COLO829 (cell line): ENCODE measurements around the gene CALN1.
"Not testable (repeated sequence)": the region's sequence is repeated elsewhere in the genome, so short reads cannot be mapped to it uniquely, and the experiment has no call there.

ENCODE experiments used
- DNase-seq: peaks from one replicate; pipeline ENCODE4 v3.0.0; 2012; ENCODE audit warnings: low spot score

Gene CALN1

DNA sequence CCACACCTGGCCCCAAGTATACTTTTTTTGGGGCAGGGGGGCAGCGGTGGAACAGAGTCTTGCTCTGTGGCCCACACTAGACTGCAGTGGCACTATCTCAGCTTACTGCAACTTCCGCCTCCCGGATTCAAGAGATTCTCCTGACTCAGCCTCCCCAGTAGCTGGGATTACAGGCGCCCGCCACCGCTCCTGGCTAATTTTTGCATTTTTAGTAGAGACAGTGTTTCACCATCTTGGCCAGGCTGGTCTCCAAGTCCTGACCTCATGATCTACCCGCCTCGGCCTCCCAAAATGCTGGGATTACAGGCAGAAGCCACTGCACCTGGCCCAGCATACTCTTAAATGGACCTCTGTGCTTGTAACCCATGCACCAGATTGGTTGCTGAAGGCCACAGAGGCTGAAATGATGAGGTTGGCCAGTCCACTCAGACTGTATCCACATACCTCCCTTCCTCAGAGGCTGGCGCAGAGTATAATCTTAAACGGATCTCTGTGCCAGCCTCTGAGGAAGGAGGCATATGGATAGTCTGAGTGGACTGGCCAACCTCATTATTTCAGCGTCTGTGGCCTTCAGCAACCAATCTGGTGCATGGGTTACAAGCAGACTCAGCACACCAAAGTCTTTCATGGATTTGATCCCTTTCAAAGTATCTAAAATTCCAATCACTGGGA lies 3.0 kb downstream of the CALN1 start:
- no peak for DNase-seq

DNA sequence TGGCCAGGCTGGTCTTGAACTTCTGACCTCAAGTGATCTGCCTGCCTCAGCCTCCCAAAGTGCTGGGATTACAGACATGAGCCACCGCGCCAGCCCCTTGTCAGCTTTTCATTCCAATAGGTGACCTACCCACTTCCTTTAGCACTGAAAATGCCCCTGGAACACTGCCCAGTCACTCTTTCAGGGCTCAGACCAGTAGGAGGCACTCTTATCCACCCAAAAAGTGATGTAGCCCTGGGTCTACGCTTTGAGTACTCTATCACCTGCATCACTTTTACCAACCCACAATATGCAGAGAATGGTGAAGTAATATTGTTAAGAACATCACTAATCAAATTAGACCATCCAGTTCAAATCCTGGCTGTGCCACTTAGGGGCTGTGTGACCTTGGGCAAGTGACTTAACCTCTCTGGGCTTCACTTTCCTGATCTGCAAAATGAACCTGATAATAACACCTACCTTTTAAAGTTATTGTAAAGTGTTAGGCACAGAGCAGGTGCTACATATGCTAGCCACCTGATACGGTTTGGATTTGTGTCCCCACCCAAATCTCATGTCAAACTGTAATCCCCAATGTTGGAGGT lies 5.2 kb downstream of the CALN1 start:
- no peak for DNase-seq

DNA sequence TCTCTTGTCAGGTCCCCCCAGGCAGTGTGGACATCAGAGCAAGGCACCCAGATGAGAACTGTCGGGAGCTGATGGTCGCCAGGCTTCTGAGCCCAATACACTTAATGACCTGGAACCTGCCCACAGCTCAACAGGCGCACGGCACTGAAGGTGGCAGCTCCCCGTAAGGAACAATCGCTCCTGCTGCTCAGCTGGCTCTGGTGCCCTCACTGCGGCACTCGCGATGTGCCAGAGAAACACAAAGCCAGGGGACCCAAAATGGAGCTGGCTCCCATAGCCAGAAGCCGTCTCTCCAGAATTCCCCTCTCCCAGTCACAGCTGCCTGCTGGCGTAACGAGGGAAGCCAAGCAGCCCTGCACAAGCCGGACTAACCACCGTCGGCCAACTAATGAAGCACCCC lies 6.3 kb downstream of the CALN1 start:
- no peak for DNase-seq

DNA sequence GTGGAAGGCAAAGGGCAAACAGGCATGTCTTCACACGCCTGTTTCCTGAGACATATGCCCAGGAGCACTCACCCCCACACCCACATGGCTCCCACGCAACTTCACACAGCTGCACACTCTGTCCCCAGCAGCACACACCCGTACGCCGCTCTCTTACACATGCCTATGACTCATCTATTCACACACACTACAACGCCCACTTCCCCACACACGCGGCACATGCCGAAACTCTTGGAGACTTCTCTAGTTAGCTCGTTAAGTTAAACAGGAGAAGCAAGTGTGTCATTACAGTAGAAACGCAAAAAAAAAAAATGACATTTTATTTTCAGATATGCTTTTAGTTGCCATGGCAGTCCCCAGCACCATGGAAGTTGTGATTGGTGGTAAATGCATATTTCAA lies 6.7 kb downstream of the CALN1 start:
- peak; percentile 59 for DNase-seq

DNA sequence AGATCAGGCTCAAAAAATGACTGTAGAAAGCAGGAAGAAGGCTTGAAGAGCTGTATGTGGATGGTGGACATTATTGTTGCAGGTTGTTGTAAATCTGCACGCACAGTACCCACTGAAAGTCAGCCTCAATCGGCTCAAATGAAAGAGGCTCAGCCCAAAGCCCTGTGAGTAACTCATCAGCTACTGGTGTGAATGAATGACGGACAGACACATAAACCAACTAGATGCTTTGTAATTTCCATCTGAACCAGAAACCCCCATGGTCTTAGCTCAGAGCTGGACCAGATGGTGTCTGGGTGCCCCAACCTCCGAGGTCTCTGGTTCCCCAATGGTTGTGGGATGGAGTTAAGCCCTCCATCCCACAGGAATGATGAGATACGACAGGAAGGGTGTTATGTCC lies 7.4 kb downstream of the CALN1 start:
- DNase-seq, result no peak

DNA sequence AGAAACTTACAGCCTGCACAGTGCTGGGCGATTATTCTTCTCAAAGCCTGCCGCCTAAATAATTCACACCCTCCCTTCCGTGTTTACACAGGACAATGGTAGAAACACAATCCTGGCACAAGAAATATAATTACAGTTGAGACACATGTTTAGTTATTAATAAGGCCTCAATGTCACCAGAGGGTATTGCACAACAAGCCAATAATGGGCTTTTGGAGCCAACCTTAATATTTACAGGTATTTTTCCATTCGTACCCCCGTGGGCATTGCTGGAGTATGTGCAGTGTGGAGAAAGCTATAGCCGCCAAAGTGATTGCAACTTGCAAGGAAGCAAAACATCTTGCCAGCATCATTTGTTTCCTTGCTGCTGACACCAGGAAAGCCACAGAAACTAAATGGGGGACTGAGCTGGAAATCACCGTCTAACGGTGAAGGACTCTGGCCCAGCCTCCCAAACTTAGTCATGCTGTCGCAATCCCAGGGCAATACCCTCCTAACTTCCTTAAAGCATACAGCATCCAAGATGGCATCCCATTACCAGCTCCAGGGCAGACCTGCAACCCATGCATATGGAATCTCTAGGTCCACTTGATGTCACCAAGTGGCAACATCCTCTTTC lies 8.6 kb downstream of the CALN1 start:
- DNase-seq, result no peak

DNA sequence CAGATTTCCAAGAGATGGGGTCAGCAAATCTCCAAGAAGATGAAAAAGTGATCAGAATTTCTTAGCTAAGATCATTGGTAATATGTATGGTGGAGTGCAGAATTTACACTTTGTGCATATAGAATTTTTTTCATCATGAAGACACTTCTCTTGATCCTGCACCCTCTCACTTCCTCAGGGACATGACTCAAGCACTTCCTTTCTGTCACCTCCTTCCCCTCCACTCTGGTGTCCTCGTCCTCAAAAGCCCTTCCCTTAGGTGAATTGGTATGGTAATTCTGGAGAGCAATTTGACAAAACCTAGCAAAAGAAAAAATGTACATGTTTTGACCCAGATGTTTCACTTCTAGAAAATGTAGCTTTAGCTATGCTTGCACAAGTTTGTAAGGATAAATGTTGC lies 18.1 kb downstream of the CALN1 start:
- DNase-seq, result no peak

DNA sequence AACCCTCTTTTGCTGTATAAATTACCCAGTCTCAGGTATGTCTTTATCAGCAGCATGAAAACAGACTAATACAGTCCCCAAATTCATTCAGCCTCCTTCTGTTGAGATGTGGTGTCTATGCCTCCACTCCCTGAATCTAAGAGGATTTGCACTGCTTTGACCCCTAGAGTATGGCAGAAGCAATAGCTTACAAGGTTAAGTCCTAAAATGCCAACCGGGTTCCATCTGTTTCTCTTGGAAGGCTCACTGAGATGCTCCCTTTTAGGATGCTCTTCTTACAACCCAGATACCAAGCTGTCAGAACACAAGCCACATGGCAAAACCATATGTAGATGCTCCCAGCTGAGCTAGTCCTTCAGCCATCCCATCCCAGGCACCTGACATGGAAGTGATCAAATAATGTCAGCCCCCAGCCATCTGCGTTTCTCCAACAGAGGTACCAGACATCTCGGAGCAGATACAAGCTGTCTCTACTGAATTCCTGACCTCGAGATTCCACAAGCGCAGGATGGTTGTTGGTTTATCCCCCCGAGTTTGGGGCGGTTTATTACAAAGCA lies 20.2 kb downstream of the CALN1 start:
- DNase-seq, result no peak

DNA sequence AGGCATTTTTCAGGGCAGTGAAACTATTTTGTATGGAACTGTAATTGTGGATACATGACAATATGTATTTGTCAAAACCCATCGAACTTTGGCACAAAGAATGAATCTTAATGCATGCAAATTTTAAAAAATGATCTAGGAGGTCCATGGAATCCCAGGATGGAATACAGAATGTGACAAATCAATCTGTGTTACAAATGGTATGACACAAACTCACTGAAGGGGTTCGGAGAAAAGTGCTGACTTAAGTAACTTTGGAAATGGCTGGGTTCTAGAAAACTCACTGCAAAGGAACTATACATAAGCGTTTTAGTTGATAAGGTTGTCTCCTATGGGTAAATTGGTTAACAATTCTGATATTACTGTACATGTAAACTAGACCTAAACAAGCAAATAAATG lies 26.0 kb downstream of the CALN1 start:
- no peak for DNase-seq

DNA sequence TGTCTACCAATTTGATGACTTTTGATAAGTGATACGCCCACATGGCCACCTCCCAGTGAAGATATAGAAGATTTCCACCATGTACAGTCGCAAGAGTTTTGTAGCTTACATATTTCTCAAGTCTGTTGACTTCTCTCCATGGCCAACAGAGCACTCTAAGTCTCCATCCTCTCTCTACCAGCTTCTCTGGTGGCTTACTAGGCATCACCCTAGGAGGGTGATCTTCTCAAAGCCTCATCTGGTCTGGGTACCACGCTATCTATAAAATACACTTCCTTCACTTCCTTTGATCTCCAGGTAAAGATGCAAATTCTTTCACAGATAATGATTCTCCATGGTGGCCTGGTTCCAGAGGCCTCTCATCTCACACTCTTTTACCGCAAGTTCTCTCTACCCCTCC lies 49.9 kb downstream of the CALN1 start:
- no peak for DNase-seq

DNA sequence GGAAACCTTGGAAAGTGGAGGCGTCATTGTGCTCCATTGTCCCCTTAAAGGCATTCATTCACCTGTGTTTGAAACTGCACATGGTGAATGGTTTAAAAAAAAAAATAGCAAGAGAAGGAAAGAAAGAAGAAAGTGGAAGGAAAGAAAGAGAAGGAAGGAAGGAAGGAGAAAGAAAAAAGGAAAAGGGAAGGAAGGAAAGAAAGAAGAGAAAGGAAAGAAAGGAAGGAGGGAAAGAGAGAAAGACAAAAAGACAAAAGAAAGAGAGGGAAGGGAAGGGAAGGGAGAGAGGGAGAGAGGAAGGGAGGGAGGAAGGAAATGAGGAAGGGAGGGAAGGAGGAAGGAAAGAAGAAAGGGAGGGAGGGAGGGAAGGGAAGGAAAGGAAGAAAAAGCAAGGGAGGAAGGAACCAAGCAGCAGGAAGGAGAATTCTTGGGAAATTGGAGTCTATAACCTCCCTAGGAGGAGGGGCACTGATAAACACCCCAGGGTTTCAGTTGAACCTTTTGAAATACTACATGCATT lies 66.9 kb downstream of the CALN1 start:
- no peak for DNase-seq

DNA sequence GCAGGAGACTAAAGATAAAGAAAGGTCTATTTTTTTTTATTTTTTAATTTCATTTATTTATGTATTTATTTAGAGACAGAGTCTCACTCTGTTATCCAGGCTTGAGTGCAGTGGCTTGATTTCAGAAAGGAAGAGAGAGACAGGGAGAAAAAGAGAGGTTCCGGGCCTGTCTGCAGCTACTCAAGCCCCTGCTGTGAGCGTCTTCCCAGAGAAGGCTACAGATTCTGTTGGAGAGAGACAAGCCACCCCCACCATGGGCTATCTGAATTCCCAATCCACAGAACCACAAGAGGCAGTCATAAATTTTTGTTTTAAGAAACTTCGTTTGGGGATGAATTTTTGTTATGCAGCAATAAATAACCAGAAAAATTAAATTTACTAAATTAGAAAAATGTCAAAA lies 68.1 kb downstream of the CALN1 start:
- no peak for DNase-seq

DNA sequence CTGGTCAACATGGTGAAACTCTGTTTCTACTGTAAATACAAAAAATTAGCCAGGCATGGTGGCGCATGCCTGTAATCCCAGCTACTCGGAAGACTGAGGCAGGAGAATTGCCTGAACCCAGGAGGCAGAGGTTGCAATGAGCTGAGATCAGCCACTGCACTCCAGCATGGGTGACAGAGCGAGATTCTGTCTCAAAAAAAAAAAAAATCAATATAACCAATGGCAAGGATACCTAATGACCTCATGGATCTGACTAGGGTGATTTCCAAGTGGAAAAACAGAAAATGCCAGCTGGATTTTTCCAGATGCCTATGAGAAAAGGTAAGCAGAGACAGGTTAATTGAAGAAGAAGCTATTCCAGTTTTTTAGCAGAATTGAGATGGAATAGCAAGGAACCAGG lies 68.8 kb downstream of the CALN1 start:
- not testable (repeated sequence) for DNase-seq

DNA sequence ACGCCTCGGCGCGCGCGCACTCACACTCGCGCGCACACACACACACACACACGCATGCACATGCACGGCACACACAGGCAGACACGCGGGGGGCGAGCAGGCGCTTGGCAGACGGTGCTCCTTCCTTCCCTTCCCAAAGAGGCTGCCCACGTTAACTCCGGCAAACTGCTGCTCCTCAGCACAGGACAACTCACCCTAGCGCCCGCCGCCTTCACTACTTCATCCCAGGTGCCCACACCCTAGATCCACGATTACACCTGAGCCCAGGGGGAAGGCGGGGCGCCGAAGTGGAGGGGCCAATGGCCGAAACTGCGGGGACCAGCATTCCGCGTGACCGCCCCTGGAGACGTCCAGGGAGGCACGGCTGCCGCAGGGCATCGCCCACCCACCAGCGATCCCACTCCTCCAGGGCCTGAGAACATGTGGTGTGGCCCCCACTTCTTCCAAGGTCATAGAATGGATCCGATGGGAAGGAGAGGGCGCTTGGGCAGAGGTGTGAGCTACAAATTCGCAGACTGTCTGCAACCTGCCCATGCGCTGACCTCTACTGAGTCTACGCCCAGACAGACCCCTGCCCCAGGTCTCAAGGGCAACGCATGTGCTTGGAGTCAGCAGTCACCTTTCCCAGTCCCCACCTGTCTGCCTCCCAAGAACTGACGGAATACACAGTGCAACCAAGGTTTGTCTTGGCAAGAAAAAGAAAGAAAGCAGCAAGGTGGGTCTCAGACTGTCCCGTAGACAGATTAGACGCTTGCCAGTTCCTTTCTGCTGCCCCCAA lies 74.6 kb downstream of the CALN1 start:
- DNase-seq, result no peak

DNA sequence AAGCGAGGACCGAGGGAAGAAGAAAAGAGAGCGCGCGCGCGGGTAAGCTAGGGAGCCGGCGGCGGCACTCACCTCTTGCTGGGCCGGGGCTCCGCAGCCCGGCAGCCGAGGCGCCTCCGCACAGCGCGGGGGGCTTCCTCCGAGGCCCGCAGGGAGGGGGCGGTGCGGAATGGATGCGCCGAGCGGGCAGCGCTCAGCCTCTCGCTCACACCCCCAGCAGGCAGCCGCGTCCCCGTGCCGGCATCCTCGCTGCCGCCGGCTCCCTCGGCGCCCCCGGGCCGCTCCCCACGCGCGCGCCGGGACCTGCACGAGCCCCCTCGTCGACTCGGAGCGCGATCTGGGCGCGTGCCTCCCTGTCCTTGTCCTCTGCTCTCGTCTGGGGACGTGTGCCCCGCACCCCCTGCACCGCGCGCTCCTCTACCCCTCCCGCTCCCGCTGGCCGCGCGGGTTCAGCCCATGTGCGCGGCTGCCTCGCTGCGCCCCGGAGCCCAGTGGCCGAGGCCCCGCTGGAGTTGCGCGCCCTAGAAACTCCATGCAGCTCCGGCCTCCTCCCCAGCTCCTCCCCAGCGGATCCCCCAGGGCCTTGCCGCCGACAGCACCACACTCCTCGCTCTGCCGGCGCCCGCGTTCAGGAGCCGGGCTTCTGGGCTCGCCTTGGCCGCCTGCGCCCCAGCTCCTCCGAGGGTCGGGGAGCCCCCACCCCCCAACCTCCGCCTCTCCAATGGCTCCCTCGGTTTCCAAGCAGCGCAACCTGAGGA lies 75.3 kb downstream of the CALN1 start:
- DNase-seq, result no peak

DNA sequence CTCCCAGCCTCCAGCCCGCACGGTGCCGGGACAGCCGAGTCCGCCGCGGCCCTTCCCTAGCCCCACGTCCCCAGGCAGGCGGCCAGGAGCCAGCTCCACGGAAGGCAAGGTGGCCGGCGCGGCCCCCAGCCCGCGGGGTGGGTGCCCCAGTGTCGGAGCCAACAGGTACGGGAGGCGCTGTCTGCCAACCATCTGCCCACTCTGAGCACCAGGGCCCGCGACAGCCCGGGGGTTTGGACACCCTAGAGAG lies 75.8 kb downstream of the CALN1 start:
- DNase-seq, result no peak

DNA sequence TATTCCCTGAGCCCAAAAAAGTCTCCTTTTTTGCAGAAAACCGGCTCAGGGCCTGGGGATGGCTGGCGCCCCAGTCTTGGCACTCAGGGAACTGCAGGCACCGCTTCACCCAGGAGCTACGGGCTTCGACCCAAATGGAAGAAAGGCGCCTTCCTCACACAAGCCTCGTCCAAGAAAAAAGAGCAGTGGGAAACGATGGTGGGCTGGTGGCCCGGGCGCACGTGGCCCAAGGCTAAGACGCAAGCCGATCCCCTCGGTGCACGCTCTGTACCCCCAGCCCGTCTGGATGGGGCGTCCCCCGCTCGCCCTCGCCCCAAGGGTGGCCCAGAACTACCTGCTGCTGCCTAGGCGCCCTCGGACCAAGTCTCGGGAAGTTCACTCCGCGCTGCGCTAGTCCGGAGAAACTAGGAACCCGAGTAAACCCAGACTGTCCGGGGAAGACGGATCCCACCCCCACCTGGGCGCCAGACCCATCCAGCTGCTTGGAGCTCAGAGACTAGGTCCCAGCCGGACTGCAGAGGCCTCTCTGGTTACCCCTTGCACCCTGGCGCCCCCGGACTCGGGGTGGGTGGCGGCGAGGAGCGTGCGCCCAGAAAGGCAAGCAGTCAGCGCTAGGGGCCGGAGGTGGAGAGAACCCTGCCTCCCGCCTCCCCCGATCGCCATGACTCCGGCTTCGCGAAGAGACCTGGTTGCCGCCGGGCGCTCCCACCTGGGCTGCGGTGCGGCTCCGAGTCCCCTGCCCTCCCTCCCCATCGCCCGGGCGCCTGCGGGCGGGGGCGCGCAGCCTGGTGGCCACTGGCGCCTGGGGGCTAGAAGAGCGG lies 76.4 kb downstream of the CALN1 start:
- DNase-seq, result no peak

DNA sequence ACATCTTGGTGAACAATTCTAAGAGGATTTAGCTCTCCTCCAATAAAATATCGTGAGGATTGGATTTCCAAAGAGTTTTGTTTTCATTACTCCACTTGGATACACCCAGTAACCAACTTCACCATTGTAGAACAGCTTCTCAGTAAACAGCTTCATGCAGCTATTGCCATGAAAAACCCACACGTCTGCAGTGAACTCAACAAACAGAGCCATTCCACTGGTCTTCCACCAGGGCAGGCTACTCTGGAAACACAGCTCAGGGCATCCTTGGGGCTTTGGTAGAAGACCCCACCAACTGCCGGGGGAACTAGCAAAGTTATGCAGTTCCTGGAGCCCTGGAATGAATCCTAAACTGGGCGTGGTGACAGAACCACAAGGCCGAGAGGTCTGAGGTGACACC lies 77.4 kb downstream of the CALN1 start:
- DNase-seq, result no peak

DNA sequence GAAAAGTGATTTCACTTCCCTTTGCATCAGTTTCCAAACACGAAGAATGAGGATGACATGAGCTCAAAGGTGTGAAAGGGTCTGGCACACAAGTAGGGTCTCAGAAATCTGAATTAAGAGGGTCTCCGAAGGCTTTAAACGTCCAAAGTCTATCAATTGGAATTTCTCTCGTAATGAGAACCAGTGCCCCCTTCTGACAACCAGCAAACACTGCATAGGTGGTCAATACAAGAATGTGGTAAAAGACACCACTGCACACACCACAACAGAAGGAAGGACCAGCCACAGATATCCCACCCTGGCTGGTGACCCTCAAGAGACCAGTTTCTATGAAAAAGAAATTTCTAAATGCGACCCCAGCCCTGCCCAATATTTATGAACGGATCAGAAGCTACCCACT lies 78.1 kb downstream of the CALN1 start:
- peak; percentile 37 for DNase-seq

DNA sequence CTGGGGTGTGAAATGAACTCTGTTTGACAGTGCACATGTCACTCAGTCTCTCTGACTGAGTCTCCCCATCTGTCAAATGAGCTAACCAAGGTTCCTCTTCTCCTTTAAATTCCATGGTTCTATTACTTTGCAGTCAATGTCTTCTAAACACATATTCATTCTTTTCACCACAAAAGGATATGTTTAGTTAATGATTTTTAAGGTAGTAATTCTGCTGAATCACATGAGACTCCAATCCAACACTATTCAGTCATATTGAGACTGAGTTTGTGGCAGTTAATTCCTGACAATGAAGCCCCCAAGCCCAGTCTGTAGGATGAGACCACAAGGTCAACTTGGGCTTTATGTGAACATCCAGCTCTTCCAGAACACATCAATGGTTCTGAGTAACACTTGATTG lies 85.3 kb downstream of the CALN1 start:
- DNase-seq, result no peak

DNA sequence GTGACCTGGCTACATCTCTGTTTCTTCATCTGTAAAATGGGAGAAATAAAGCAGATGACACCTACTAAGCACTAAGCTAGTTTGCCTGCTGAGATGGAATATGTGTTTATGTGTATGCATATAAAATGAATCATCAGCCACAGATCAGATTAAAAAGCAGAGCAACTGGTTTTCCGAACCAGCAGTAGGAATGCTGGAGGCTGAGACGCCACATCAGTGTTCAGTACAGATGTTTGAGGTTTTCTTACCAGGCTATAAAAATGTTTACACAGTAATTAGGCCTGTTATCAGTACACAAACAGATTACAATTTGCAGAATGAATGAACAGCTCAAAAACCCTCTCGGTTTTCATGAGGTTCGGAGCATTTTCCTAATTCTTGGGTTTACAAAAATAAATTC lies 85.8 kb downstream of the CALN1 start:
- no peak for DNase-seq
